Measurements from ENCODE around the gene ABLIM1.
A peak's percentile ranks its signal among the peaks of the same experiment; 100 is the strongest.
"Not testable (repeated sequence)": the region's sequence is repeated elsewhere in the genome, so short reads cannot be mapped to it uniquely, and the experiment has no call there.

The ABLIM1 gene

GRCh38 chr10:114658175-114658574, at the start of gene ABLIM1:
Gene ABLIM1 (minus strand): TSS chr10:114658275. CDS start chr10:114658200, 75 bp downstream.
- POLR2A ChIA-PET: no interaction called here
- no peak for DNase-seq (ENCODE audit: extremely low spot score)
- CTCF ChIA-PET: no interaction called here
- TF ChIP-seq FOXM1 (IDR thresholded peaks at IDR 0.05; ENCODE audit: borderline replicate concordance) (no peak), TARDBP (IDR thresholded peaks at IDR 0.05) (no peak), L3MBTL2 (conservative IDR thresholded peaks at IDR 0.05) (no peak), BHLHE40 (IDR thresholded peaks at IDR 0.05; ENCODE audit: borderline replicate concordance) (no peak), PKNOX1 (IDR thresholded peaks at IDR 0.05) (no peak), HDGF (IDR thresholded peaks at IDR 0.05; ENCODE audit: borderline replicate concordance) (no peak)

- no peak for TF ChIP-seq FOXA1 (IDR thresholded peaks at IDR 0.05)
- DNase-seq (ENCODE audit: extremely low spot score): no peak
- POLR2A ChIA-PET: no interaction called here
- CTCF ChIA-PET: no interaction called here
These were observed 48.5 kb upstream of the ABLIM1 start for GRCh38 chr10:114706458-114707055.

DNA sequence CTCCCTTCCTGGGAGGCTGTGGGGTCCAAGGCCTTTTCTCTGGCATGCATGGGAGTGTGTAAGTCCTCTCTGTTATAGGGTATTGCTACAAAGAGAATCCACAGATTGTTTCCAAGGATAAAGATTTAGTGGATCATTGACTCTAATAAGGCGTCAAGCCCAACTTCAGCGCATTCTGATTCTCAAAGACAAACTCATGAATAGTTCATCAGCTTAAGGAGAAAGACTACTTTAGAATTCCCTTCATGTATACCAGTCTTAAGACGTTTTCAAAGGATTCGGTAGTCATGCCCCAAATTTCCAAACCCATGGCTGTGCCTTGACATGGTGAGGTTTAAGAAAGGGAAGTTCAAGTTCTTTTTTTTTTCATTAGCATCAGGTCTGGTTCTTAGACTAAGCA, 46.6 kb upstream of the ABLIM1 start:
- ChIA-PET CTCF (interaction anchor here (1.4 to 1.6 kb wide), 2 partner anchors 9 kb away, joined by 3 to 13 read pairs; no protein-coding TSS in a partner anchor), POLR2A (no interaction called here)
- no peak for DNase-seq (ENCODE audit: extremely low spot score)
- no peak for TF ChIP-seq FOXM1 (IDR thresholded peaks at IDR 0.05; ENCODE audit: borderline replicate concordance)

DNA sequence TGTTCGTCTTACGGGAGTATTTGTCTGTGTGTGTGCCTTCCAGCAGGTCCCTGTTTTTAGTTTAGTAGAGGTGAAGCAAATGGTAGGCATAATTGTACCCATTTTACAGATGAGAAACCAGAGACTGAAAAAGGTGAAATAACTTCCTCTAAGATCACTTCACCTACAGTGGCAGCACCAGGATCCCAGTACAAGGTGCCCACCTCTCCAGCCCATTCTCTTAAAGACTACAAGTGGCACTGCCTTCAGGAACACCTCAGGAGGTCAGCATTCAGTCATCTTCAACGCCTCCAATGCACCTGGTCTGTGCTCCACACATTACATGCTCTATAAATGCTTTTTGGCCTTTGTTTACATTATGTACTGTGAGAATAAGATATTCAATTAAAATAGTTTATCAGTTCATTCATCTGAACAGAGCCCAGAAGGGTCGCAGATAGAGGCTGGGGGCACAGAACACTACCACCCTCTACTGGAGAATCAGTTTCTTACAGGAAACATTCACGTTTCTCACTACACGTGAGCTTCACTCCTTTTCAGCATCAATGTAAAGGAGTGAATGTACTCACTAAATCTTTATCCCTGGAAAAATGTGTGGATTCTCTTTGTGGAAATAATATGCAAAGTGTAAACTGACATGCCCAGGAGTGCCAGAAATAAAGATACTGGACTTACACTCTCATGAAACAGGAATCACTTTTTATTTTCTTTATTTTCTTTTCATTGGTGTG, 45.5 kb upstream of the ABLIM1 start:
- DNase-seq (ENCODE audit: extremely low spot score): peak; percentile 66
- CTCF ChIA-PET: interaction anchor here (0.6 to 1.6 kb wide), 14 partner anchors 8 to 1039 kb away, joined by 3 to 13 read pairs (median 4); no protein-coding TSS in a partner anchor
- POLR2A ChIA-PET: no interaction called here

GRCh38 chr10:114698271-114699061, 40.4 kb upstream of the ABLIM1 start:
- ChIA-PET CTCF (interaction anchor here (0.6 to 1.0 kb wide), 4 partner anchors 13 to 227 kb away, joined by 3 to 6 read pairs (median 4); no protein-coding TSS in a partner anchor), POLR2A (no interaction called here)
- DNase-seq (ENCODE audit: extremely low spot score): no peak
- TF ChIP-seq NFRKB (IDR thresholded peaks at IDR 0.05) (no peak), BHLHE40 (IDR thresholded peaks at IDR 0.05; ENCODE audit: borderline replicate concordance) (no peak), ARNT (IDR thresholded peaks at IDR 0.05) (no peak), LEF1 (IDR thresholded peaks at IDR 0.05; ENCODE audit: borderline replicate concordance) (no peak), CTBP1 (IDR thresholded peaks at IDR 0.05; ENCODE audit: borderline replicate concordance) (no peak), FOXK2 (IDR thresholded peaks at IDR 0.05) (no peak), SUZ12 (IDR thresholded peaks at IDR 0.05) (no peak), FOXA1 (IDR thresholded peaks at IDR 0.05) (no peak), PKNOX1 (IDR thresholded peaks at IDR 0.05) (no peak), HDGF (IDR thresholded peaks at IDR 0.05; ENCODE audit: borderline replicate concordance) (no peak), L3MBTL2 (conservative IDR thresholded peaks at IDR 0.05) (no peak), TARDBP (IDR thresholded peaks at IDR 0.05) (no peak), ZNF384 (IDR thresholded peaks at IDR 0.05) (no peak), SP1 (IDR thresholded peaks at IDR 0.05) (no peak)

More for the DNA sequence above, 45.5 kb upstream of the ABLIM1 start:
- TF ChIP-seq ARNT (IDR thresholded peaks at IDR 0.05): no peak

DNA sequence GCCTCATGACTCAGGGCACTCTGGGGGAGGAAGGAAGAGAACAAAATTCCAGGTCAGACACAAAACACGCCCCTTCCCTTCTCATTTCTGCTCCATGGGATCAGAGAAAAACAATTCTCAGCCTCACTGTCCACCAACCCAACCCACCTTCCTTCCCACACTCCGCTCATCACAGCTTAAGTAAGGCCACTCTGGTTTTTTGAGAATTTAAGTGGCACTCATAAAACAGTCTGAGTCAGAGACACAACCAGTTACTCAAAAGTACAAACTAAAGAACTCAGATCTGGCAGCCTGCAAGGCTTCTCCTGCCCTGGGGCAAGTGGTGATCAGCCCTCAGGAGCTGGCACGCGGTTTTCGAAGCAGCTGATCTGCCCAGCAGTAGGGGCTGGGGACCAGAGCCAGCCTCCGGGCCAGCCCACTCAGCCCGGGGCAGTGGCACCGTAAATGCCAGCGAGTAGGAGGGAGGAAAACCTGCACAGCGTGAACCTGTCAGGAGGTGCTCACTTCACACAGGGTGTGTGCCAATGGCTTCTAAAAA, 39.1 kb upstream of the ABLIM1 start:
- TF ChIP-seq FOXK2 (IDR thresholded peaks at IDR 0.05): no peak
- TF ChIP-seq CTBP1 (IDR thresholded peaks at IDR 0.05; ENCODE audit: borderline replicate concordance): no peak
- TF ChIP-seq SP1 (IDR thresholded peaks at IDR 0.05): no peak
- no peak for TF ChIP-seq NFRKB (IDR thresholded peaks at IDR 0.05)
- no peak for TF ChIP-seq L3MBTL2 (conservative IDR thresholded peaks at IDR 0.05)
- no peak for TF ChIP-seq HDGF (IDR thresholded peaks at IDR 0.05; ENCODE audit: borderline replicate concordance)
- no peak for TF ChIP-seq ARNT (IDR thresholded peaks at IDR 0.05)
- POLR2A ChIA-PET: no interaction called here
- CTCF ChIA-PET: interaction anchor here (0.9 to 1.4 kb wide), 3 partner anchors 145 to 226 kb away, joined by 3 to 5 read pairs (median 3); no protein-coding TSS in a partner anchor
- DNase-seq (ENCODE audit: extremely low spot score): no peak

DNA sequence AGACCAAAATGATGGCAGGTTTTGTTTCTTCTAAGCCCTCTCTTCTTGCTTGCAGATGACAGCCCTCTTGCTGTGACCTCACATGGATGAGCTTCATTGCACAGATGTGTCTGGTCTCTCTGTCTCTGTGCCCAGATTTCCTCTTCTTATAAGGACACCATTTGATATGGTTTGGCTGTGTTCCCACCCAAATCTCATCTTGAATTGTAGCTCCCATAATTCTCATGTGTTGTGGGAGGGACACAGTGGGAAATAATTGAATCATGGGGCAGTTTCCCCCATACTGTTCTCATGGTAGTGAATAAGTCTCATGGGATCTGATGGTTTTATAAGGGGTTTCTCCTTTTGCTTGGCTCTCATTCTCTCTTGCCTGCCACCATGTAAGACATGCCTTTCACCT, 38.2 kb upstream of the ABLIM1 start:
- CTCF ChIA-PET: interaction anchor here (1.4 kb wide), 1 partner anchor 225 kb away, joined by 3 read pairs; no protein-coding TSS in a partner anchor
- POLR2A ChIA-PET; DNase-seq (ENCODE audit: extremely low spot score): not testable (repeated sequence)

Measured in HEK293T (cell line).